GM12878 (cell line): ENCODE measurements around the gene SAMD15. TPM values are rescaled to one million over a fixed set of nuclear protein-coding genes. Genes with fewer than 3 reads are reported as not detected.

Experiments used
- KDM1A ChIP-seq: fragments of 200-600 bp; sonication (generic); IDR thresholded peaks from 2 replicates; pipeline ENCODE4 v1.6.1; 2016; ENCODE audit warnings: borderline replicate concordance
- MXI1 ChIP-seq: fragments of 150-350 bp; IDR thresholded peaks from 2 replicates; pipeline ENCODE4 v1.6.1; 2011; ENCODE audit warnings: low read depth, mild to moderate bottlenecking, inconsistent platforms, low read length, improper control_type of control experiment
- polyA plus RNA-seq, 11 experiments: library from polyadenylated mRNA; depleted of rRNA in 4 of 11; unstranded in 6 of 11; stranded (reverse) in 5 of 11; fragments of >200 nt; fragmentation: Nextera tagmentation in 4 of 11; fragmentation: Illumina TruSeq in 1 of 11; extraction: Ambion mirVana in 4 of 11; extraction: Trizol in 1 of 11; gene quantifications; 1 replicate in 1 of 11; 2 replicates in 10 of 11; pipeline versions ENCODE4 v1.2.1 to v1.2.3, GENCODE V29; 2011 to 2016; ENCODE audit warnings: inconsistent platforms in 2 of 11, missing spikeins in 2 of 11, low read depth in 1 of 11
- total RNA-seq, 4 experiments: library from RNA; depleted of rRNA in 3 of 4; stranded (reverse); fragments of >200 nt in 3 of 4; fragmentation: Illumina TruSeq in 1 of 4; extraction: Trizol in 1 of 4; gene quantifications; 2 replicates each; pipeline versions ENCODE4 v1.2.1 to v1.2.3, GENCODE V29; 2013 to 2021
- TF ChIP-seq, protein P1 (sequence below): fragments of 450-650 bp; formaldehyde crosslinking; IDR thresholded peaks from 2 replicates; pipeline ENCODE4 v1.4.0; 2020; ENCODE audit warnings: mild to moderate bottlenecking, moderate library complexity
- TF ChIP-seq, protein P2 (sequence below): fragments of 450-650 bp; IDR thresholded peaks from 2 replicates; pipeline ENCODE4 v1.6.1; 2017; ENCODE audit warnings: mild to moderate bottlenecking, low read depth, inconsistent platforms; ENCODE audit not compliant: poor library complexity, severe bottlenecking
- TF ChIP-seq, protein P3 (sequence below): fragments of 450-650 bp; IDR thresholded peaks from 2 replicates; pipeline ENCODE4 v1.6.1; 2016; ENCODE audit warnings: mild to moderate bottlenecking, moderate library complexity, borderline replicate concordance

SAMD15 gene
- total and polyA plus RNA-seq, 10 of the 15 experiments (the other 5 are each of a cell fraction or from before 2014, with no cell fraction given): 0.33 to 2.0 (median 0.97) TPM

DNA sequence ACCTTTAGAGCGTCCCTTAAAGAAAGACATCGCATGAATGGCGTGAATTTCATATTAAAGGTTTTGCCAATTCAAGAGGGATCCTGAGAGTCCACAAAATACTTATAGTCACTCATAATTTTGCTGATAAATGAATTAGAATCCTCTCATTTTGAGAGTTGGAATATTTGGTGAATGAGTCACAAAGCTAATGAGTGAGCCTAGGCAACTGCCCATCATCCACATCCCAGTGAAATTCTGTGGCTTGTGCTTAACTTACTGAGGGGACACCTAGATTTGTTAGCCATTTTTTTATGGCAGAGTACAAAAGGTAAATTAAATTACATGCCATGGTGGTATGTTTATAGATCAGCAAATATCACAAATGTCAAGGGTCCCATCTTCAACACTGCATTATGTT lies 58.9 kb downstream of the SAMD15 start (continued):
- TF ChIP-seq, protein P1, sequence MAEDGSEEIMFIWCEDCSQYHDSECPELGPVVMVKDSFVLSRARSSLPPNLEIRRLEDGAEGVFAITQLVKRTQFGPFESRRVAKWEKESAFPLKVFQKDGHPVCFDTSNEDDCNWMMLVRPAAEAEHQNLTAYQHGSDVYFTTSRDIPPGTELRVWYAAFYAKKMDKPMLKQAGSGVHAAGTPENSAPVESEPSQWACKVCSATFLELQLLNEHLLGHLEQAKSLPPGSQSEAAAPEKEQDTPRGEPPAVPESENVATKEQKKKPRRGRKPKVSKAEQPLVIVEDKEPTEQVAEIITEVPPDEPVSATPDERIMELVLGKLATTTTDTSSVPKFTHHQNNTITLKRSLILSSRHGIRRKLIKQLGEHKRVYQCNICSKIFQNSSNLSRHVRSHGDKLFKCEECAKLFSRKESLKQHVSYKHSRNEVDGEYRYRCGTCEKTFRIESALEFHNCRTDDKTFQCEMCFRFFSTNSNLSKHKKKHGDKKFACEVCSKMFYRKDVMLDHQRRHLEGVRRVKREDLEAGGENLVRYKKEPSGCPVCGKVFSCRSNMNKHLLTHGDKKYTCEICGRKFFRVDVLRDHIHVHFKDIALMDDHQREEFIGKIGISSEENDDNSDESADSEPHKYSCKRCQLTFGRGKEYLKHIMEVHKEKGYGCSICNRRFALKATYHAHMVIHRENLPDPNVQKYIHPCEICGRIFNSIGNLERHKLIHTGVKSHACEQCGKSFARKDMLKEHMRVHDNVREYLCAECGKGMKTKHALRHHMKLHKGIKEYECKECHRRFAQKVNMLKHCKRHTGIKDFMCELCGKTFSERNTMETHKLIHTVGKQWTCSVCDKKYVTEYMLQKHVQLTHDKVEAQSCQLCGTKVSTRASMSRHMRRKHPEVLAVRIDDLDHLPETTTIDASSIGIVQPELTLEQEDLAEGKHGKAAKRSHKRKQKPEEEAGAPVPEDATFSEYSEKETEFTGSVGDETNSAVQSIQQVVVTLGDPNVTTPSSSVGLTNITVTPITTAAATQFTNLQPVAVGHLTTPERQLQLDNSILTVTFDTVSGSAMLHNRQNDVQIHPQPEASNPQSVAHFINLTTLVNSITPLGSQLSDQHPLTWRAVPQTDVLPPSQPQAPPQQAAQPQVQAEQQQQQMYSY (CRISPR knock-in tag): no peak
- TF ChIP-seq MXI1: no peak
- TF ChIP-seq, protein P2, sequence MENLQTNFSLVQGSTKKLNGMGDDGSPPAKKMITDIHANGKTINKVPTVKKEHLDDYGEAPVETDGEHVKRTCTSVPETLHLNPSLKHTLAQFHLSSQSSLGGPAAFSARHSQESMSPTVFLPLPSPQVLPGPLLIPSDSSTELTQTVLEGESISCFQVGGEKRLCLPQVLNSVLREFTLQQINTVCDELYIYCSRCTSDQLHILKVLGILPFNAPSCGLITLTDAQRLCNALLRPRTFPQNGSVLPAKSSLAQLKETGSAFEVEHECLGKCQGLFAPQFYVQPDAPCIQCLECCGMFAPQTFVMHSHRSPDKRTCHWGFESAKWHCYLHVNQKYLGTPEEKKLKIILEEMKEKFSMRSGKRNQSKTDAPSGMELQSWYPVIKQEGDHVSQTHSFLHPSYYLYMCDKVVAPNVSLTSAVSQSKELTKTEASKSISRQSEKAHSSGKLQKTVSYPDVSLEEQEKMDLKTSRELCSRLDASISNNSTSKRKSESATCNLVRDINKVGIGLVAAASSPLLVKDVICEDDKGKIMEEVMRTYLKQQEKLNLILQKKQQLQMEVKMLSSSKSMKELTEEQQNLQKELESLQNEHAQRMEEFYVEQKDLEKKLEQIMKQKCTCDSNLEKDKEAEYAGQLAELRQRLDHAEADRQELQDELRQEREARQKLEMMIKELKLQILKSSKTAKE: no peak
- no peak for TF ChIP-seq KDM1A
- TF ChIP-seq, protein P3, sequence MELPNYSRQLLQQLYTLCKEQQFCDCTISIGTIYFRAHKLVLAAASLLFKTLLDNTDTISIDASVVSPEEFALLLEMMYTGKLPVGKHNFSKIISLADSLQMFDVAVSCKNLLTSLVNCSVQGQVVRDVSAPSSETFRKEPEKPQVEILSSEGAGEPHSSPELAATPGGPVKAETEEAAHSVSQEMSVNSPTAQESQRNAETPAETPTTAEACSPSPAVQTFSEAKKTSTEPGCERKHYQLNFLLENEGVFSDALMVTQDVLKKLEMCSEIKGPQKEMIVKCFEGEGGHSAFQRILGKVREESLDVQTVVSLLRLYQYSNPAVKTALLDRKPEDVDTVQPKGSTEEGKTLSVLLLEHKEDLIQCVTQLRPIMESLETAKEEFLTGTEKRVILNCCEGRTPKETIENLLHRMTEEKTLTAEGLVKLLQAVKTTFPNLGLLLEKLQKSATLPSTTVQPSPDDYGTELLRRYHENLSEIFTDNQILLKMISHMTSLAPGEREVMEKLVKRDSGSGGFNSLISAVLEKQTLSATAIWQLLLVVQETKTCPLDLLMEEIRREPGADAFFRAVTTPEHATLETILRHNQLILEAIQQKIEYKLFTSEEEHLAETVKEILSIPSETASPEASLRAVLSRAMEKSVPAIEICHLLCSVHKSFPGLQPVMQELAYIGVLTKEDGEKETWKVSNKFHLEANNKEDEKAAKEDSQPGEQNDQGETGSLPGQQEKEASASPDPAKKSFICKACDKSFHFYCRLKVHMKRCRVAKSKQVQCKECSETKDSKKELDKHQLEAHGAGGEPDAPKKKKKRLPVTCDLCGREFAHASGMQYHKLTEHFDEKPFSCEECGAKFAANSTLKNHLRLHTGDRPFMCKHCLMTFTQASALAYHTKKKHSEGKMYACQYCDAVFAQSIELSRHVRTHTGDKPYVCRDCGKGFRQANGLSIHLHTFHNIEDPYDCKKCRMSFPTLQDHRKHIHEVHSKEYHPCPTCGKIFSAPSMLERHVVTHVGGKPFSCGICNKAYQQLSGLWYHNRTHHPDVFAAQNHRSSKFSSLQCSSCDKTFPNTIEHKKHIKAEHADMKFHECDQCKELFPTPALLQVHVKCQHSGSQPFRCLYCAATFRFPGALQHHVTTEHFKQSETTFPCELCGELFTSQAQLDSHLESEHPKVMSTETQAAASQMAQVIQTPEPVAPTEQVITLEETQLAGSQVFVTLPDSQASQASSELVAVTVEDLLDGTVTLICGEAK: no peak
